H54 (cell line): Measurements from ENCODE around the gene ELP6.
"Not testable (repeated sequence)": the region's sequence is repeated elsewhere in the genome, so short reads cannot be mapped to it uniquely, and the experiment has no call there.

Experiments
- DNase-seq: peaks from one replicate; pipeline ENCODE4 v3.0.0; 2011; ENCODE audit warnings: low spot score, mixed read lengths; ENCODE audit not compliant: insufficient read length
- FAIRE-seq: peaks from 3 replicates; lab custom pipeline; 2011; peaks lifted over from hg19 to GRCh38; lab: Jason Lieb, UNC
- POLR2A ChIP-seq: IDR thresholded peaks from 2 replicates; pipeline ENCODE4 v1.6.1; 2011; ENCODE audit warnings: low read depth, mild to moderate bottlenecking, low read length

The ELP6 gene

GRCh38 chr3:47487265-47487664, 26.2 kb downstream of the ELP6 start:
- no peak for FAIRE-seq
- no peak for TF ChIP-seq POLR2A
- DNase-seq: no peak

GRCh38 chr3:47485812-47486211, 27.7 kb downstream of the ELP6 start:
- no peak for FAIRE-seq
- no peak for TF ChIP-seq POLR2A
- no peak for DNase-seq

- DNase-seq (no peak), FAIRE-seq (no peak)
- TF ChIP-seq POLR2A: no peak
These were observed 31.1 kb downstream of the ELP6 start for GRCh38 chr3:47482366-47482765.

- not testable (repeated sequence) for FAIRE-seq, DNase-seq
These were observed 31.7 kb downstream of the ELP6 start for GRCh38 chr3:47481763-47482162.

- not testable (repeated sequence) for DNase-seq, FAIRE-seq
These were observed 33.2 kb downstream of the ELP6 start for GRCh38 chr3:47480267-47480666.

GRCh38 chr3:47479826-47480160, 33.7 kb downstream of the ELP6 start:
- DNase-seq: no peak
- no peak for TF ChIP-seq POLR2A
- FAIRE-seq: no peak

GRCh38 chr3:47478022-47478421, 35.5 kb downstream of the ELP6 start:
- no peak for TF ChIP-seq POLR2A
- DNase-seq: no peak
- no peak for FAIRE-seq

- TF ChIP-seq POLR2A: no peak
- DNase-seq: no peak
- no peak for FAIRE-seq
These were observed 36.8 kb downstream of the ELP6 start for GRCh38 chr3:47476644-47477199.

GRCh38 chr3:47476330-47476626, 37.2 kb downstream of the ELP6 start:
- no peak for TF ChIP-seq POLR2A
- no peak for FAIRE-seq
- DNase-seq: no peak

GRCh38 chr3:47475570-47476329, 37.8 kb downstream of the ELP6 start, which contains the start of gene SCAP:
TSS of gene SCAP (minus strand) at chr3:47475941. CDS start at chr3:47442993, 32,948 bp downstream.
- DNase-seq (peak; percentile 89), FAIRE-seq (no peak)
- TF ChIP-seq POLR2A: 0 out of 2 replicates have a peak, but pooled peaks have one; percentile 36

- FAIRE-seq (no peak), DNase-seq (no peak)
- TF ChIP-seq POLR2A: no peak
These were observed 38.4 kb downstream of the ELP6 start for GRCh38 chr3:47475029-47475569.

- DNase-seq: no peak
- no peak for TF ChIP-seq POLR2A
- FAIRE-seq: no peak
These were observed 40.1 kb downstream of the ELP6 start for GRCh38 chr3:47473391-47473790.

GRCh38 chr3:47469616-47470015, 43.9 kb downstream of the ELP6 start:
- FAIRE-seq (no peak), DNase-seq (no peak)
- TF ChIP-seq POLR2A: no peak

- not testable (repeated sequence) for FAIRE-seq
These were observed 45.2 kb downstream of the ELP6 start for GRCh38 chr3:47468315-47468714.

GRCh38 chr3:47464588-47464987, 48.9 kb downstream of the ELP6 start:
- FAIRE-seq (no peak), DNase-seq (no peak)
- TF ChIP-seq POLR2A: no peak

More at GRCh38 chr3:47468315-47468714, 45.2 kb downstream of the ELP6 start:
- DNase-seq: not testable (repeated sequence)

GRCh38 chr3:47459534-47460085, 53.9 kb downstream of the ELP6 start:
- not testable (repeated sequence) for FAIRE-seq, DNase-seq
